Activated CD8-positive, alpha-beta T cell treated with anti-CD3 and anti-CD28 coated beads for 36 hours (primary cell): ENCODE measurements around the gene TENT4B. TPM values are rescaled to one million over a fixed set of nuclear protein-coding genes. Genes with fewer than 3 reads are reported as not detected.

Experiments used
- ATAC-seq: fragments of 200-7000 bp; cut with Tn5 transposase; one replicate; pipeline ENCODE4 v1.10.0; 2021; ENCODE audit warnings: mild to moderate bottlenecking, moderate library complexity
- CTCF ChIA-PET: fragments of 350-600 bp; sonication (Branson Sonifier 250); formaldehyde crosslinking; loops from one replicate; lab custom pipeline; 2021; ENCODE audit warnings: antibody characterized with exemption; lab: Charles Lee
- POLR2A ChIA-PET: fragments of 350-600 bp; sonication (Branson Sonifier 250); formaldehyde crosslinking; loops from one replicate; lab custom pipeline; 2021; ENCODE audit warnings: antibody characterized with exemption; lab: Charles Lee
- DNase-seq: peaks from one replicate; pipeline ENCODE4 v3.0.0-alpha.2; 2020
- H3K27ac Mint-ChIP-seq: one replicate; pipeline ENCODE4 v1.8.0; 2021; ENCODE audit warnings: mild to moderate bottlenecking, mixed read lengths
- H3K27me3 Mint-ChIP-seq: one replicate; pipeline ENCODE4 v1.8.0; 2021; ENCODE audit warnings: mixed read lengths
- H3K36me3 Mint-ChIP-seq: one replicate; pipeline ENCODE4 v1.8.0; 2021; ENCODE audit warnings: low read depth, mixed read lengths
- H3K4me1 Mint-ChIP-seq: one replicate; pipeline ENCODE4 v1.8.0; 2021; ENCODE audit warnings: low read depth, mixed read lengths
- H3K4me3 Mint-ChIP-seq: one replicate; pipeline ENCODE4 v1.8.0; 2021; ENCODE audit warnings: mild to moderate bottlenecking, moderate library complexity, mixed read lengths
- H3K9me3 Mint-ChIP-seq: one replicate; pipeline ENCODE4 v1.8.0; 2021; ENCODE audit warnings: mixed read lengths
- CTCF ChIP-seq: fragments of 200-600 bp; IDR thresholded peaks from one replicate; pipeline ENCODE4 v1.8.0; 2022; ENCODE audit warnings: antibody characterized with exemption, mild to moderate bottlenecking
- intact Hi-C: fragments of 100-400 bp; cut with micrococcal nuclease; formaldehyde crosslinking; loops from one replicate; pipeline ENCODE4 v1.10.0; 2022
- total RNA-seq, 2 experiments: library from RNA; stranded (reverse); gene quantifications; one replicate each; pipeline ENCODE4 v1.2.3, GENCODE V29; 2021

TENT4B gene
- total RNA-seq, 2 experiments from 2014 or later = 19.0 to 19.2 TPM

DNA sequence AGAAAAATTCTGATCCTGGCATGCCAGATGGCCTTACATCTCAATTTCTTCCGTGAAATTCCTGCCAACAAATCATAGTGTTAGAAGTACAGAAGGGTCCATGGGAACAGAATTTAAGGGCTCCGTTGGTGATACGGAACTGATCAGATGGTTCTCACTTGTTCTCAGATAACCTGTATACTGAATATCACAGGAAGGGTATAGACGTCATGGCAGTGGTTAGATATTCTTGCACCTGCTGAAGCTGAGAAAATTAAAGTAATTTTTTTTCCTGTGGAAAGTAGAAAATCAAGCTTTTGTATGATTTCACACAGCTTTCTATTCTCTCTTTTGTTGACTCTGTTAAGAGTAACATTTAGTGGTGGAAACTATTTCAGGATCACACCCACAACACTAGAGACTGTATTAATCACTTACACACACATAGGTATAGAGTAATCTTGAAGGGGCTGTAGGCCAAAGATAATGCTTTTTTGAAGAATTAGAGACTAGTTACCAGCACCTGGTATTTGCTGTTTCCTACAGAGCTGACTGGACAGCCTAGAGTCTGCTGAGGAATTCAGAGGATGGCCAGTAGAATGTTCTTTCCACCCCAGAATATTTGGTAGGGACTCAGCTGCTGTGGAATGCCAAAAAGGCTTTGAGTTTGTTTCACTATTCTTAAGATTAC, 7.5 kb downstream of the TENT4B start:
- peaks cover 61% of the 10 kb centered on the region for H3K4me1 Mint-ChIP-seq
- peak overlapping the region; percentile 96 for H3K27ac Mint-ChIP-seq
- H3K27me3 Mint-ChIP-seq = no peaks in the 10 kb centered on the region
- peak; percentile 89 for ATAC-seq
- DNase-seq = no peak
- intact Hi-C loops = no loop called here
- H3K36me3 Mint-ChIP-seq = peaks cover 20% of the 10 kb centered on the region
- ChIA-PET POLR2A (interaction anchor here (0.7 to 2.0 kb wide), 4 partner anchors 8 to 114 kb away, joined by 3 to 6 read pairs (median 4); partner anchors contain the start of gene TENT4B), CTCF (interaction anchor here (0.8 to 3.2 kb wide), 7 partner anchors 9 to 199 kb away, joined by 3 to 11 read pairs (median 4); partner anchors contain the start of gene CNEP1R1)
- TF ChIP-seq CTCF = no peak
- H3K4me3 Mint-ChIP-seq = peak overlapping the region; percentile 53
- no peaks in the 10 kb centered on the region for H3K9me3 Mint-ChIP-seq

DNA sequence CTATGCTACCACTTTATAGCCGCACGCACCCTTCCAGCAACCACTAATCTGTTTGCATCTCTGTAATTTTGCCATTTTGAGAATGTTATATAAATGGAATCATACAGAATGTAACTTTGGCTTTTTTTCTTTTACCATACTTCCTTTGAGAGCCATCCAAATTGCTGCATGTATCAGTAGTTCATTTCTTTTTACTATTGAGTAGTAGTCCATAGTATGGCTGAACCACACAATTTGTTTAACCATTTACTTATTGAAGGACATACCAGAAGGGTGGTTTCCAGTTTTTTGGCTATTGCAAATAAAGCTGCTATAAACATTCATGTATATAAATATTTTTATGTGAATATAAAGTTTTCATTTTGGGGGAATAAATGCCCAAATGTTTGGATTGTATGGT, 8.8 kb downstream of the TENT4B start:
- intact Hi-C loops = no loop called here
- no peak overlapping the region for H3K4me3 Mint-ChIP-seq
- H3K27me3 Mint-ChIP-seq = no peaks in the 10 kb centered on the region
- TF ChIP-seq CTCF = no peak
- no peak for DNase-seq
- no peaks in the 10 kb centered on the region for H3K9me3 Mint-ChIP-seq
- ChIA-PET CTCF (interaction anchor here (0.9 to 3.2 kb wide), 6 partner anchors 10 to 136 kb away, joined by 3 to 11 read pairs (median 5); partner anchors contain the start of gene CNEP1R1), POLR2A (interaction anchor here (1.4 to 2.0 kb wide), 2 partner anchors 10 to 11 kb away, joined by 5 to 6 read pairs; no protein-coding TSS in a partner anchor)
- no peak for ATAC-seq
- H3K36me3 Mint-ChIP-seq = peaks cover 20% of the 10 kb centered on the region
- peaks cover 62% of the 10 kb centered on the region for H3K4me1 Mint-ChIP-seq
- H3K27ac Mint-ChIP-seq = peak overlapping the region; percentile 69

DNA sequence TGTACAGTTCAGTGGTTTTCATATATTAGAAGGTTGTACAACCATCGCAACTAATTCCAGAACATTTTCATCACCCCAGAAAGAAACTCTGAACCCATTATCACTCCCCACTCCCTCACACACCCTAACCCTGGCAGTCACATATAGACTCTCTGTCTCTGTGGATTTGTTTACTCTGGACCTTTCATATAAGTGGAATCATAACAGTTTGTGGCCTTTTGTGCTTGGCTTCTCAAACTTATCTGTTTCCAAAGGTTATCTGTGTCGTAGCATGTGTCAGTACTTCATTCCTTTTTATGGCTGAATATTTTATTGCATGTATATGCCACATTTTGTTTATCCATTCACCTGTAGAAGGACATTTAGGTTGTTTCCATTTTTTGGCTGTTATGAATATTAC, 12.4 kb downstream of the TENT4B start:
- H3K27ac Mint-ChIP-seq = peak overlapping the region; percentile 12
- POLR2A ChIA-PET = no interaction called here
- H3K4me3 Mint-ChIP-seq = no peak overlapping the region
- DNase-seq (no peak), ATAC-seq (no peak)
- H3K27me3 Mint-ChIP-seq = no peaks in the 10 kb centered on the region
- peaks cover 8% of the 10 kb centered on the region for H3K36me3 Mint-ChIP-seq
- intact Hi-C loops = no loop called here
- no peak for TF ChIP-seq CTCF
- H3K4me1 Mint-ChIP-seq = peaks cover 59% of the 10 kb centered on the region
- H3K9me3 Mint-ChIP-seq = no peaks in the 10 kb centered on the region
- CTCF ChIA-PET = interaction anchor here (2.6 kb wide), 1 partner anchor 9 kb away, joined by 12 read pairs; no protein-coding TSS in a partner anchor

- ChIA-PET POLR2A (interaction anchor here (0.6 to 1.4 kb wide), 6 partner anchors 10 to 172 kb away, joined by 3 to 5 read pairs (median 4); no protein-coding TSS in a partner anchor), CTCF (interaction anchor here (0.7 to 2.6 kb wide), 6 partner anchors 10 to 142 kb away, joined by 3 to 16 read pairs (median 8); partner anchors contain the start of gene CNEP1R1)
- Mint-ChIP-seq H3K27ac (peak overlapping the region; percentile 78), H3K9me3 (no peaks in the 10 kb centered on the region), H3K4me1 (peaks cover 55% of the 10 kb centered on the region), H3K36me3 (peaks cover 6% of the 10 kb centered on the region), H3K27me3 (no peaks in the 10 kb centered on the region), H3K4me3 (peak overlapping the region; percentile 62)
- ATAC-seq (peak; percentile 82), DNase-seq (peak; percentile 56)
- TF ChIP-seq CTCF = no peak
- intact Hi-C loops = no loop called here
These were observed 13.7 kb downstream of the TENT4B start for GRCh38 chr16:50166511-50167500.
